ENCODE data around the gene LPP.

DNA sequence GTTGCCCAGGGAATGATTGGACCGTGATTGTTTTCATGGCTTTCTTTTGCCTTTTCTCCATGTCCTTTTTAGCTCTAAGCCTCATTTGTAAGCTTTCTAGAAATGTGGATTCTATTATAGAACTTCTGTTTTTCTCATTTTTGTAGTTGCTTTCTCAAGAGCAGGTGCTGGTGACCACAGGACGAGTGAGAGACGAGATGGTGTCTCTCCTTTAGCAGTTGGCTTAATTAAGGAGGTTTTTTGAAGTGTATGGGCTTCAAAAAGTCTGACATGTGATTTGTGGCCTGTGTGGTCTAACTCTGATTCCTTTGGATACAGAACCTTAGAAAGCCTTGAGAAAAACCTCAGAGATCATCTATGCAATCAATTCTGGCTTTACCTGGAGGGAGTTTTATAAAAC is 292.8 kb downstream of the LPP start:
- TF ChIP-seq EZH2 (IDR thresholded peaks at IDR 0.05; ENCODE audit: borderline replicate concordance, insufficient read depth, low read depth, low read length, poor library complexity, severe bottlenecking) (no peak), CTCF (IDR thresholded peaks at IDR 0.05) (no peak)
